ENCODE results near the gene ALPK1.

The ALPK1 gene

DNA sequence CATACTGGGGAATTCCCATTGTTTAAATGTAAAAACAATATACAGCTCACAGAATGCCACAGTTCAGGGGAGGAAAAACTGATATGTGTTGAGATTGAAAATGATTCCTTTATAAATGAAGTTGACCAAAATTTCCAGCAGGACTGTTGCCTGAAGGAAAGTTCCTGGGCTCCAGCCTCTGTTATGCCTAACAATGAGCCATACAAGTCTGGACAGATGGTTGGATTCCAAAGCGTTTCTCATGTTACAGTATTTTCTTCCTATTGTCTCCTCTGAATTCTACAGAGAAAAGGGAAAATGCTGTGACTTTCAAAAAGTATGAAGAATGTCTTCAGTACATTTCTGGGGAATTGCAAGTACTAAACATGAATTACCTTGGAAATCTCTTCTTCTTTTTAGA is 73.3 kb downstream of the ALPK1 start:
- H3K4me1 Mint-ChIP-seq: no peaks in the 10 kb centered on the region
- peaks cover 8% of the 10 kb centered on the region for H3K9me3 Mint-ChIP-seq
- DNase-seq (no peak), ATAC-seq (no peak)
- no peak overlapping the region for H3K27ac Mint-ChIP-seq
- no peaks in the 10 kb centered on the region for H3K27me3 Mint-ChIP-seq
- peaks cover 2% of the 10 kb centered on the region for H3K36me3 Mint-ChIP-seq (ENCODE audit: low read depth)
- no peak overlapping the region for H3K4me3 Mint-ChIP-seq

- no peak overlapping the region for H3K4me3 Mint-ChIP-seq
- no peak for ATAC-seq
- DNase-seq: no peak
- peaks cover 2% of the 10 kb centered on the region for H3K9me3 Mint-ChIP-seq
- H3K27me3 Mint-ChIP-seq: no peaks in the 10 kb centered on the region
- no peaks in the 10 kb centered on the region for H3K36me3 Mint-ChIP-seq (ENCODE audit: low read depth)
- no peak overlapping the region for H3K27ac Mint-ChIP-seq
- H3K4me1 Mint-ChIP-seq: no peaks in the 10 kb centered on the region
Observed at GRCh38 chr4:112371361-112371760, 74.2 kb downstream of the ALPK1 start.

DNA sequence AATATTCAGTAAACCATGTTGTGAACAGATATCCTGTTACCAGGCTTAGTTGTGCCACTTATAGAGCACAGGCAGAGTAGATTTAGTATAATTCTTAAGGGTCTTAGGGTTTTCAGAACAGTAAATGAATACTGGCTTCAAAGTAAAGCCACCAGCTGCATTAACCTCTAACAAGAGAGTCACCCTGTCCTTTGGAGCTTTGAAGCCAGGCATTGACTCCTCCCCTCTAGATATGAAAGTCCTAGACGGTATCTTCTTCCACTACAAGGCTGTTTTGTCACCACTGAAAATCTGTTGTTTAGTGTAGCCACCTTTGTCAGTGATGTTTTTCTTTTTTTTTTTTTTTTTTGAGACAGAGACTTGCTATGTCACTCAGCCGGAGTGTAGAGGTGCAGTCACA is 77.7 kb downstream of the ALPK1 start:
- Mint-ChIP-seq H3K27ac (no peak overlapping the region), H3K4me3 (no peak overlapping the region), H3K4me1 (peaks cover 2% of the 10 kb centered on the region), H3K27me3 (no peaks in the 10 kb centered on the region), H3K36me3 (ENCODE audit: low read depth) (peaks cover 9% of the 10 kb centered on the region), H3K9me3 (no peaks in the 10 kb centered on the region)
- no peak for ATAC-seq
- DNase-seq: no peak

DNA sequence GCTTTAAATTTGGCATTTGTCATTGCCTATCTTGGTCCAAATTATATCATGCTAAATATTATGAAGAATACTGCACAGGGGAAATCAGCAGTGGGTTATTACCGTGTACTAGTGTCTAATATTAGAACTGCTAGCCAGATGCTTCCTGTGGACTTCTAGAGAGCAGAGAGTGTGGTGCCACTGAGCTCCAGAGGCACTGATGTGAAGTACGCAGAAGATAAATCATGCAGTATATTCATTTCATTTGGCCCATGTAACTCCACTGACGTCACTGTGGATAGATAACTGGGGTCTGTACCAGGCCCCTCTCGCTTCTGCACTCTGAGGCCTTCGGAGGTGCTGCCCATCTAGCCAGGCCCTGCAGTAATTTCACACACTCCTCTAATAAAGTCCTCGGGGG is 80.0 kb downstream of the ALPK1 start:
- Mint-ChIP-seq H3K4me1 (peaks cover 2% of the 10 kb centered on the region), H3K27ac (no peak overlapping the region), H3K27me3 (no peaks in the 10 kb centered on the region), H3K4me3 (no peak overlapping the region), H3K36me3 (ENCODE audit: low read depth) (peaks cover 9% of the 10 kb centered on the region), H3K9me3 (no peaks in the 10 kb centered on the region)
- DNase-seq (no peak), ATAC-seq (no peak)

DNA sequence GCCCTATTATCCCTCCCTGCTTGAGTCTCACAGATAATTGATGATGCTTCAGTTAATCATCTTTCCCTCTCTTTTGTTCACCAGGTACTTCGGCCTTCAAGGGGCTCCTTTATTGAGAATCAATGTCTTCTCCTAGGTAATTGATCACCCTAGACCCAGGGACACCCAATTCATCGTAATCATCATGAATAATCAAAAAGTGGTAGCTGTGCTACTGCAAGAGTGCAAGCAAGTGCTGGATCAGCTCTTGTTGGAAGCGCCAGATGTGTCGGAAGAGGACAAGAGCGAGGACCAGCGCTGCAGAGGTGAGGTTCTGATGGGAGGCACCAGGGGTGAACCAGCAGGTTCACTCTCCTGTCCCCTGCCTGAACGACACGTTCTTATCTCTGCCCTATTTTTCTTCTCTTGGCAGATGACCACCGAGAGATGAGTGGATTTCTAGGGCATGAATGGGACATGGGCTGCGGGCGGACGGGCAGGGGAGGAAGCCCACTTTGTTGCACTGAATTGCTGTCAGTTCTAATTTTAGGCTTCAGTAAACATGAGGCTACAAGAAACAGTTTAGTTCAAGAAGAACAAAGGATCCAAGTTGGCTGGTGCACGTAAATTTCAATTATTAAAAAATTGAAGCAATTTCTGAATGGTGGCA is 80.5 kb downstream of the ALPK1 start:
- Mint-ChIP-seq H3K9me3 (no peaks in the 10 kb centered on the region), H3K27me3 (no peaks in the 10 kb centered on the region), H3K36me3 (ENCODE audit: low read depth) (peaks cover 13% of the 10 kb centered on the region)

DNA sequence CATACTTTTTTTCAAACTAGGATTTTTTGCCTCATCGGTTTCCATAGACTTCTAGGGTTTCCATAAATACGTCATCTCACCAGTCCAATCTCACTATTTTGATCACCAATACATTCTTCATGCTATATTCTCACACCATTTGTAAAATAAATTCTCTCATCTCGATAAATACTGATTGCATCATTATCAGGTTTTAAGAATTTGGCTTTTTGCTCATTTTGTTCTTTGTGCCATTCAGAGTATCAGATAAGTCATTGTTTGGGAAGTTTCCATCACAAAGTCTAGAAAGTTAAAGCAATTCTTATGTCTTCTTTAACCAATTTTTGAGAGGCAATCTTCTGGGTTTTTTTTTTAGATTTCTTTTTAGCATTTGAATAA is 81.1 kb downstream of the ALPK1 start:
- H3K27me3 Mint-ChIP-seq: no peaks in the 10 kb centered on the region
- H3K4me1 Mint-ChIP-seq: peaks cover 2% of the 10 kb centered on the region
- no peak overlapping the region for H3K27ac Mint-ChIP-seq
- ATAC-seq (no peak), DNase-seq (no peak)
- H3K4me3 Mint-ChIP-seq: no peak overlapping the region
- H3K36me3 Mint-ChIP-seq (ENCODE audit: low read depth): peaks cover 13% of the 10 kb centered on the region
- no peaks in the 10 kb centered on the region for H3K9me3 Mint-ChIP-seq

More for the DNA sequence above, 80.5 kb downstream of the ALPK1 start:
- ATAC-seq (no peak), DNase-seq (no peak)
- no peak overlapping the region for H3K4me3 Mint-ChIP-seq
- H3K27ac Mint-ChIP-seq: no peak overlapping the region
- peaks cover 2% of the 10 kb centered on the region for H3K4me1 Mint-ChIP-seq

DNA sequence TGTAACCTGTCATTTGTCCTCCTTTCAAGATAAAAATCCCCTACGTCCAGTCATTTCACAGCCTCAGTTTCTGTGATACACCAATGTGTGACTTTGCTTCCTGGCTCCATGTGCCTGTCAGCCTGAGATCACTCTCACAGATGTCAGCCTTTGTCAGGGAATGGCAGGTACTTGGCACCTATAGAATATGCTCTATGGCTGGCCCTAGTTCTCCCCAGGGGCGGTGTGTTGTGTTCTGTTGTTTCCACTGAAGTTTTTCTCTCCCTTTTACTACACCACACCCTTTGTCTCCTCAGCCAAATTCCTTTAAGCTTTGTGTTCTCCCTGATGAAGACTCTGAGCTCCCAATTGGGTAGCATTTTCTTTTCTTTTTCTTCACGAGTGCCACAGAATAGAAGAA is 81.7 kb downstream of the ALPK1 start:
- no peaks in the 10 kb centered on the region for H3K9me3 Mint-ChIP-seq
- no peak for ATAC-seq
- no peak overlapping the region for H3K4me3 Mint-ChIP-seq
- DNase-seq: no peak
- H3K27ac Mint-ChIP-seq: no peak overlapping the region
- H3K4me1 Mint-ChIP-seq: peaks cover 2% of the 10 kb centered on the region
- H3K36me3 Mint-ChIP-seq (ENCODE audit: low read depth): peaks cover 13% of the 10 kb centered on the region
- H3K27me3 Mint-ChIP-seq: no peaks in the 10 kb centered on the region

DNA sequence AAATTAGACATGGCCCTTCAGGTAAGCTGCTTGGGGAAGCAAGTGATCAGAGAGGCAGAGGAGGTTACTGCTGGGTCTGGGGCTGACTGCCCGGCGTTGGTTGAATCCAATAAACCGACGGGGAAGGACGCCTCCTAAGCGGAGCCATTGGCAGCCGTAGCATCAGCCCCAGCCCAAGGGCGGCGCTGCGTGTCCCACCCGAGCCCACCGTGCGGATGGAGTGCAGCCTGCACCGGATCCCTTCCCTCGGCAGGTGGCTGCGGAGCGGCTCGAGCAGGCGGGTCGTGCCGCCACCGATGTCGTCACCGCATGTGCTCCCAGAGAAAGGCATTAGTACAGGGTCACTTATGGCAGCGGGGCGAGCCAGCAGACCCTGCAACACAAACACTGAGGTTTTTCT is 82.1 kb downstream of the ALPK1 start:
- Mint-ChIP-seq H3K4me3 (no peak overlapping the region), H3K4me1 (peaks cover 2% of the 10 kb centered on the region), H3K27me3 (no peaks in the 10 kb centered on the region), H3K9me3 (no peaks in the 10 kb centered on the region), H3K36me3 (ENCODE audit: low read depth) (peaks cover 13% of the 10 kb centered on the region), H3K27ac (no peak overlapping the region)
- ATAC-seq: no peak
- DNase-seq: no peak

- DNase-seq: no peak
- Mint-ChIP-seq H3K36me3 (ENCODE audit: low read depth) (peaks cover 13% of the 10 kb centered on the region), H3K4me1 (peaks cover 2% of the 10 kb centered on the region), H3K9me3 (no peaks in the 10 kb centered on the region), H3K4me3 (no peak overlapping the region), H3K27ac (no peak overlapping the region), H3K27me3 (no peaks in the 10 kb centered on the region)
- ATAC-seq: no peak
Observed at GRCh38 chr4:112381996-112382692, 85.0 kb downstream of the ALPK1 start.

DNA sequence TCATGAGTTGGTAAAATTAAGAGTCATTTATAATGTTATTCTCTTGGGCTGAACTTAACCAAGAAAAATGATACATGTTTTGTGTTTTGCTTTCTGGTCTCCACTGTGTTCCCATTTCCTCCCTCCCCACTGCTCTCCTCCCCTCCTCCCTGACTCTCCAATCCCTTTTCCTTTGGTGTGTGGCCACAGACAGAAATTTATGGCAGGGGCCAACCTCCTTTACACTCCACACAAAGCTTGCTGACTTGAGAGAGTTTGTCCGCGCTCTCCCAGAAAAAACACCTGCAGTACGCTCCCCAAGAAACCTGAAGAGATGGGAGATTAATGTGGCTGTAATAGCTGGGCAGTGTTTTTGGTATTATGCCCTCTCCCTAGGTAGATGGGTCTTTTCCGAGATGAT is 88.9 kb downstream of the ALPK1 start:
- Mint-ChIP-seq H3K27me3 (no peaks in the 10 kb centered on the region), H3K9me3 (no peaks in the 10 kb centered on the region), H3K27ac (no peak overlapping the region), H3K4me3 (no peak overlapping the region), H3K4me1 (no peaks in the 10 kb centered on the region), H3K36me3 (ENCODE audit: low read depth) (peaks cover 5% of the 10 kb centered on the region)
- ATAC-seq (no peak), DNase-seq (no peak)

- Mint-ChIP-seq H3K36me3 (ENCODE audit: low read depth) (peaks cover 10% of the 10 kb centered on the region), H3K9me3 (peaks cover 3% of the 10 kb centered on the region), H3K4me1 (no peaks in the 10 kb centered on the region), H3K4me3 (no peak overlapping the region), H3K27ac (no peak overlapping the region), H3K27me3 (no peaks in the 10 kb centered on the region)
- no peak for ATAC-seq
- DNase-seq: no peak
Observed at GRCh38 chr4:112402098-112402497, 104.9 kb downstream of the ALPK1 start.

DNA sequence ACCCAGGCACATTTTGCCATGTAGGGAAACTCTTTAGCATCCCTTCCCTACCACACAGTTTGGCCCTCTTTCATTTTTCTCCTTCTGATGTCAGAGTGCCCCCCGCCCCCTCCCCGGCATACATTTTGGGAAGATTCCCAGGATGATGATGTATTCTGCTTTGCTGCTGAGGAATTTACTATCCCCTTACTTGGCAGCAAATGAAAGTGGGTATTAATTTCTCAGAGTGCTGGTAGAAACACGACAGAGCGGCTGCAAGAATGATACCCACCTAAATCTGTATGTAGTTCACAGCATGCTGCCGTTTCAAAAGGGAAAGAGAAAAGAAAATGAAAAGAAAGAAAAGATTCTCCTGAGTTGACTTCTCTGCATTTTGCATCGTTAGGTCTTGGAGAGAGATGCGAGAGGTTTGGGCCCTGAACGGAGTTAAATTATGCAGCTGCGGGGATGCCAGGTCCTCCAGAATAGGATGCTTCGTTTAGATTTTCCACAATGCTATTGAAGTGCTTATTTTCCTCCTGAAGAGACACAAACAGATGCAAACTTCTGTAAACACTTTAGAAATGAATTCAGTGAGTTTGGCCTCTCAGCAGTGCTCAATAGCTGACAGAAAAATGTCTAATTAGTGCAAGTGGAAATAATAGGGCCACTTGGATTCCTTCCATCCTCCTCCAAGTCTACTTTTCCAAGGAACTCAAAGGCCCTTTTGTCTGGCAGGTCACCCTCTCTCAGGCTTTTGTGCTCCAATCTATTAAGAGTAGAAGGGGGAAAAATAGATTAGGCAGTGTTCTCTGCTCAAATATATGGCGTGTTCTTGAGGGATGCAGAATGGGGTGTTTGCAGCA is 106.2 kb downstream of the ALPK1 start:
- Mint-ChIP-seq H3K4me3 (no peak overlapping the region), H3K27ac (no peak overlapping the region), H3K9me3 (peaks cover 3% of the 10 kb centered on the region), H3K4me1 (no peaks in the 10 kb centered on the region), H3K36me3 (ENCODE audit: low read depth) (peaks cover 7% of the 10 kb centered on the region), H3K27me3 (no peaks in the 10 kb centered on the region)
- ATAC-seq (no peak), DNase-seq (no peak)

GRCh38 chr4:112410364-112410763 is 113.2 kb downstream of the ALPK1 start:
- Mint-ChIP-seq H3K27me3 (no peaks in the 10 kb centered on the region), H3K27ac (no peak overlapping the region), H3K4me1 (no peaks in the 10 kb centered on the region), H3K9me3 (no peaks in the 10 kb centered on the region), H3K4me3 (no peak overlapping the region), H3K36me3 (ENCODE audit: low read depth) (peaks cover 10% of the 10 kb centered on the region)
- no peak for ATAC-seq
- no peak for DNase-seq

GRCh38 chr4:112410804-112411203 is 113.6 kb downstream of the ALPK1 start:
- H3K4me1 Mint-ChIP-seq: no peaks in the 10 kb centered on the region
- no peak for ATAC-seq
- H3K27me3 Mint-ChIP-seq: no peaks in the 10 kb centered on the region
- no peaks in the 10 kb centered on the region for H3K9me3 Mint-ChIP-seq
- DNase-seq: no peak
- peaks cover 10% of the 10 kb centered on the region for H3K36me3 Mint-ChIP-seq (ENCODE audit: low read depth)
- H3K4me3 Mint-ChIP-seq: no peak overlapping the region
- H3K27ac Mint-ChIP-seq: no peak overlapping the region

All from activated naive CD8-positive, alpha-beta T cell treated with anti-CD3 and anti-CD28 coated beads, Interleukin-2, amount 50 U/mL, for 24 hours (primary cell).